ENCODE measurements around the gene PIK3IP1.

- TF ChIP-seq CTCF (IDR thresholded peaks at IDR 0.05; ENCODE audit: low read depth, low read length, missing input control) = no peak
- no peak for TF ChIP-seq SP1 (IDR thresholded peaks at IDR 0.05)
- TF ChIP-seq RXRA (IDR thresholded peaks at IDR 0.05) = no peak
- TF ChIP-seq, protein P1, sequence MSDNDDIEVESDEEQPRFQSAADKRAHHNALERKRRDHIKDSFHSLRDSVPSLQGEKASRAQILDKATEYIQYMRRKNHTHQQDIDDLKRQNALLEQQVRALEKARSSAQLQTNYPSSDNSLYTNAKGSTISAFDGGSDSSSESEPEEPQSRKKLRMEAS (IDR thresholded peaks at IDR 0.05) = no peak
- TF ChIP-seq ATF3 (IDR thresholded peaks at IDR 0.05) = no peak
- TF ChIP-seq GABPA (IDR thresholded peaks at IDR 0.05 in 1 of 2, conservative IDR thresholded peaks at IDR 0.05 in 1 of 2) = no peak
- no peak for TF ChIP-seq TAF1 (conservative IDR thresholded peaks at IDR 0.05)
- no peak for TF ChIP-seq YY1 (IDR thresholded peaks at IDR 0.05)
- no peak for TF ChIP-seq REST (IDR thresholded peaks at IDR 0.05)
- no peak for TF ChIP-seq EGR1 (IDR thresholded peaks at IDR 0.05; ENCODE audit: low read depth in 2 of 2)
- TF ChIP-seq JUND (IDR thresholded peaks at IDR 0.05) = no peak
These were observed 36.7 kb upstream of the PIK3IP1 start for GRCh38 chr22:31329029-31329428.
